ENCODE results near the gene IP6K1. TPM values are rescaled to one million over a fixed set of nuclear protein-coding genes. Genes with fewer than 3 reads are reported as not detected.

IP6K1 gene
- total and polyA plus RNA-seq, 10 of the 15 experiments (the other 5 are each of a cell fraction or from before 2014, with no cell fraction given): 1.3 to 30.6 (median 18.2) TPM

- DNase-seq (ENCODE audit: low read depth, low spot score): no peak
- H2AFZ ChIP-seq (ENCODE audit: control insufficient read depth, low read depth, low read length): no peak overlapping the region
- H3K9ac ChIP-seq (ENCODE audit: control insufficient read depth, insufficient read depth, low read length): no peak overlapping the region
- no peaks in the 10 kb centered on the region for H3K4me1 ChIP-seq (ENCODE audit: control insufficient read depth, insufficient read depth, low read length)
- BruUV-seq (replicated peaks): no TSS peak
- ChIA-PET CTCF (interaction anchor here (2.1 kb wide), 1 partner anchor 44 kb away, joined by 7 read pairs; no protein-coding TSS in a partner anchor), POLR2A (interaction anchor here (0.5 to 0.6 kb wide), 2 partner anchors 55 to 325 kb away, joined by 3 to 4 read pairs; partner anchors contain the start of gene DAG1), RAD21 (ENCODE audit: unreplicated experiment) (interaction anchor here (0.6 kb wide), 1 partner anchor 44 kb away, joined by 3 read pairs; no protein-coding TSS in a partner anchor), SMC1A (ENCODE audit: uncharacterized antibody, unreplicated experiment) (no interaction called here)
- no peak for FAIRE-seq
- no peaks in the 10 kb centered on the region for H3K27me3 ChIP-seq (replicated peaks in 1 of 2; ENCODE audit: control insufficient read depth in 2 of 2, insufficient read depth in 2 of 2, low read length in 1 of 2)
- intact Hi-C loops (cut with micrococcal nuclease; ENCODE audit: unreplicated experiment) (no loop called here), in situ Hi-C loops (cut with MboI) (no loop called here)
- H3K36me3 ChIP-seq (ENCODE audit: control insufficient read depth in 2 of 2, insufficient read depth in 2 of 2, low read length in 1 of 2): no peaks in the 10 kb centered on the region
- H4K20me1 ChIP-seq (ENCODE audit: control insufficient read depth, insufficient read depth): no peaks in the 10 kb centered on the region
- H3K79me2 ChIP-seq (ENCODE audit: control insufficient read depth, insufficient read depth, low read length): no peaks in the 10 kb centered on the region
- no peaks in the 10 kb centered on the region for H3K9me3 ChIP-seq (replicated peaks; ENCODE audit: control insufficient read depth, insufficient read depth, low read length)
- ATAC-seq: no peak
- WGBS (ENCODE audit: insufficient coverage, insufficient replicate concordance, low lambda C conversion rate, missing lambda C conversion rate): 52% methylated on average over 24 of the region's 24 CpGs
- H3K27ac ChIP-seq (ENCODE audit: control insufficient read depth, insufficient read depth): no peak overlapping the region
- no peak overlapping the region for H3K4me3 ChIP-seq
- H3K4me2 ChIP-seq (ENCODE audit: control insufficient read depth, insufficient read depth): no peak overlapping the region
- no peak for TF ChIP-seq E2F8 (IDR thresholded peaks at IDR 0.05; ENCODE audit: low read depth, partially characterized antibody)
- TF ChIP-seq KLF5 (IDR thresholded peaks at IDR 0.05; ENCODE audit: partially characterized antibody): no peak
- no peak for TF ChIP-seq EP300 (IDR thresholded peaks at IDR 0.05; ENCODE audit: borderline replicate concordance in 1 of 2, control insufficient read depth in 1 of 2, low read depth in 2 of 2, low read length in 2 of 2)
- TF ChIP-seq YY1 (IDR thresholded peaks at IDR 0.05; ENCODE audit: low read depth, low read length): no peak
- TF ChIP-seq TCF12 (IDR thresholded peaks at IDR 0.05; ENCODE audit: low read depth, low read length): no peak
- no peak for TF ChIP-seq SP1 (IDR thresholded peaks at IDR 0.05; ENCODE audit: low read depth, low read length)
- no peak for TF ChIP-seq ZNF592 (IDR thresholded peaks at IDR 0.05)
- no peak for TF ChIP-seq TCF3 (IDR thresholded peaks at IDR 0.05; ENCODE audit: borderline replicate concordance, insufficient read depth, low read depth, low read length)
- TF ChIP-seq ZNF24 (IDR thresholded peaks at IDR 0.05): no peak
- TF ChIP-seq NRF1 (conservative IDR thresholded peaks at IDR 0.05; ENCODE audit: low read depth, low read length): no peak
- no peak for TF ChIP-seq MTA3 (IDR thresholded peaks at IDR 0.05; ENCODE audit: borderline replicate concordance, low read length)
- no peak for TF ChIP-seq RFX5 (IDR thresholded peaks at IDR 0.05; ENCODE audit: low read depth, low read length)
- no peak for TF ChIP-seq JUND (IDR thresholded peaks at IDR 0.05; ENCODE audit: low read depth, low read length)
- no peak for TF ChIP-seq ATF7 (IDR thresholded peaks at IDR 0.05; ENCODE audit: low read depth)
- TF ChIP-seq JUNB (IDR thresholded peaks at IDR 0.05): no peak
- no peak for TF ChIP-seq SMC3 (IDR thresholded peaks at IDR 0.05; ENCODE audit: borderline replicate concordance, low read length)
- no peak for TF ChIP-seq BHLHE40 (IDR thresholded peaks at IDR 0.05; ENCODE audit: borderline replicate concordance in 1 of 2, low read depth in 2 of 2, low read length in 1 of 2)
Measured at GRCh38 chr3:49794926-49795905, 8.9 kb upstream of the IP6K1 start.
